Measurements from ENCODE around the gene DHRSX.

DNA sequence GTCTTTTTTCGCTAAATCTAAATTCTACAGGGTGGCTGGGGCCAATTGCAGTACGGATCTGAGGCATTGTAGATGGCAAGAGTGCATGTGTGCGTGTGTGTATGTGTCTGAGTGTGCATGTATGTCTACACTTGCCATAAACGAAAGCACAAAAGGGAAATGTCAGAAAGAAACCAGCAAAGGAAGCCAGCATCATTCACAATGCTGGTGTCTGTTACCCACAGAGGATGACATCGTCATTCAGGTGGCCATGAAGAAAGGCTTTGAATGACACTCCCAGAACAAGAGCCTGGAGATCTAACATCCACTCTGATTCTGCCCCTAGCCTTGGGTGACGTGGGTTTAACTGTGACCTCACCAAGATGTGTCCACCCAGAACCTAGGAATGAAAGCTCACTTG is 124.6 kb downstream of the DHRSX start:
- TF ChIP-seq POLR2A (IDR thresholded peaks at IDR 0.05) = no peak
- TF ChIP-seq CTCF (IDR thresholded peaks at IDR 0.05) = no peak

Data from heart left ventricle (tissue), 13 donors.